Measurements from ENCODE around the gene SLC51A.

- TF ChIP-seq, protein P1, sequence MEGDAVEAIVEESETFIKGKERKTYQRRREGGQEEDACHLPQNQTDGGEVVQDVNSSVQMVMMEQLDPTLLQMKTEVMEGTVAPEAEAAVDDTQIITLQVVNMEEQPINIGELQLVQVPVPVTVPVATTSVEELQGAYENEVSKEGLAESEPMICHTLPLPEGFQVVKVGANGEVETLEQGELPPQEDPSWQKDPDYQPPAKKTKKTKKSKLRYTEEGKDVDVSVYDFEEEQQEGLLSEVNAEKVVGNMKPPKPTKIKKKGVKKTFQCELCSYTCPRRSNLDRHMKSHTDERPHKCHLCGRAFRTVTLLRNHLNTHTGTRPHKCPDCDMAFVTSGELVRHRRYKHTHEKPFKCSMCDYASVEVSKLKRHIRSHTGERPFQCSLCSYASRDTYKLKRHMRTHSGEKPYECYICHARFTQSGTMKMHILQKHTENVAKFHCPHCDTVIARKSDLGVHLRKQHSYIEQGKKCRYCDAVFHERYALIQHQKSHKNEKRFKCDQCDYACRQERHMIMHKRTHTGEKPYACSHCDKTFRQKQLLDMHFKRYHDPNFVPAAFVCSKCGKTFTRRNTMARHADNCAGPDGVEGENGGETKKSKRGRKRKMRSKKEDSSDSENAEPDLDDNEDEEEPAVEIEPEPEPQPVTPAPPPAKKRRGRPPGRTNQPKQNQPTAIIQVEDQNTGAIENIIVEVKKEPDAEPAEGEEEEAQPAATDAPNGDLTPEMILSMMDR (conservative IDR thresholded peaks at IDR 0.05 in 1 of 2, IDR thresholded peaks at IDR 0.05 in 1 of 2; ENCODE audit: low read depth in 1 of 2, low read length in 2 of 2), result no peak
- TF ChIP-seq EZH2 (IDR thresholded peaks at IDR 0.05; ENCODE audit: low read length, missing control alignments), result no peak
Observed at GRCh38 chr3:196268284-196269163, 52.2 kb downstream of the SLC51A start.
